ENCODE data around the gene PNMT.

The PNMT gene

GRCh38 chr17:39699818-39700147 is 31.5 kb downstream of the PNMT start, which contains the start of gene ERBB2 (continued):
- TF ChIP-seq SP3 (tag by site-specific recombination; IDR thresholded peaks at IDR 0.05) (0 out of 2 replicates have a peak, but pooled peaks have one; percentile 42), ZNF510 (tag by site-specific recombination; IDR thresholded peaks at IDR 0.05; ENCODE audit: insufficient replicate concordance) (no peak), SP2 (tag by site-specific recombination; IDR thresholded peaks at IDR 0.05) (peak; percentile 67), ZNF701 (tag by site-specific recombination; IDR thresholded peaks at IDR 0.05) (no peak), HIC1 (tag by site-specific recombination; IDR thresholded peaks at IDR 0.05) (peak; percentile 12; the same call in 1 of the 2 replicates), ZNF146 (tag by site-specific recombination; IDR thresholded peaks at IDR 0.05) (no peak), BCL6B (tag by site-specific recombination; IDR thresholded peaks at IDR 0.05) (no peak), ZBTB44 (tag by site-specific recombination; IDR thresholded peaks at IDR 0.05) (no peak), ZNF558 (tag by site-specific recombination; IDR thresholded peaks at IDR 0.05) (no peak), INSM2 (tag by site-specific recombination; IDR thresholded peaks at IDR 0.05) (0 out of 2 replicates have a peak, but pooled peaks have one; percentile 57), CTCF (tag by site-specific recombination; IDR thresholded peaks at IDR 0.05) (no peak), ZSCAN4 (tag by site-specific recombination; IDR thresholded peaks at IDR 0.05) (no peak), ZNF426 (tag by site-specific recombination; IDR thresholded peaks at IDR 0.05) (no peak), PBX3 (CRISPR knock-in tag; IDR thresholded peaks at IDR 0.05) (no peak), SALL2 (tag by site-specific recombination; IDR thresholded peaks at IDR 0.05; ENCODE audit: borderline replicate concordance) (no peak), ZNF10 (tag by site-specific recombination; IDR thresholded peaks at IDR 0.05) (no peak), ZFP37 (tag by site-specific recombination; IDR thresholded peaks at IDR 0.05) (no peak), EGR2 (tag by site-specific recombination; IDR thresholded peaks at IDR 0.05; ENCODE audit: low read depth) (peak; percentile 69), GFI1B (tag by site-specific recombination; IDR thresholded peaks at IDR 0.05) (no peak), ZNF266 (tag by site-specific recombination; IDR thresholded peaks at IDR 0.05; ENCODE audit: low read depth) (no peak), HOXD13 (CRISPR knock-in tag; IDR thresholded peaks at IDR 0.05; ENCODE audit: borderline replicate concordance) (no peak), PRDM2 (tag by site-specific recombination; IDR thresholded peaks at IDR 0.05; ENCODE audit: borderline replicate concordance) (no peak), ZNF112 (tag by site-specific recombination; IDR thresholded peaks at IDR 0.05) (no peak)
